ENCODE data around the gene C9orf85.
"Not testable (repeated sequence)": the region's sequence is repeated elsewhere in the genome, so short reads cannot be mapped to it uniquely, and the experiment has no call there.

Gene C9orf85

GRCh38 chr9:71911061-71911907, at the start of gene C9orf85, which contains the start of gene ABHD17B:
Gene C9orf85, plus strand, starts transcription at chr9:71911639. Its CDS starts 96 bp downstream, at chr9:71911735.
Gene ABHD17B, minus strand, starts transcription at chr9:71911193. Its CDS starts 36,113 bp downstream, at chr9:71875080.
- peak; percentile 98 for DNase-seq (ENCODE audit: low read depth, low spot score)

DNA sequence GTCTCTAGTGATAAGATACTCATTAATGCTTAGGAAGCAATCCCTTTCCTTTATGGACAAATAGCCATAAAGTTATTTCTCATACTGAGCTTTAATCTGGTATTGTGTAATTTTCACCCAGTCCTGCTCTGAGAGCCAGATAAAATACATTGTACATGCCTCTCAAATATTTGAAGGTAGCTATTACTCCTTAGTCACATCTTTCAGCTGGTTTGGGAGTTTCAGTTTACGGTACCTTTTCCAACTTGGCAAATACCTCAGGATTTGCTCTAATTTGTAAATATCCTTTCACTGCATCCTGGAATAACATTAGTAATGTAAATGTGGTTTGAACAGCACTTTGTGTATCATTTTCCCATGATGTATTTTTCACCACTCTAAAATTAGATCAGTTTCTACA, 47.8 kb upstream of the C9orf85 start:
- no peak for DNase-seq (ENCODE audit: low read depth, low spot score)

DNA sequence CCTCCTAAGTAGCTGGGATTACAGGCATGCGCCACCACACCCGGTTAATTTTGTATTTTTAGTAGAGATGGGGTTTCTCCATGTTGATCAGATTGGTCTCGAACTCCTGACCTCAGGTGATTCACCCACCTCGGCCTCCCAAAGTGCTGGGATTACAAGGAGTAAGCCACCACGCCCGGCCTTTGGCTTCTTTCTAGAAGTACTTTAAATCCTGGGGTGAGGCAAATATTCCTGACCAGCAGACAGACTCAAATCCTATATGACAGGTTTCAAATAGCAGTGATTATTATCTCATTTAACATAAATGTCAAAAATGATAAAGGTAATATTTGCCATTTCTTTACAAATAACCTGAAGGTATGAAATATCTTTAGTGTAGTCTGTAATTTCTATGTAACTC, 36.1 kb upstream of the C9orf85 start:
- DNase-seq (ENCODE audit: low read depth, low spot score): no peak

GRCh38 chr9:71876106-71876505, 35.3 kb upstream of the C9orf85 start:
- DNase-seq (ENCODE audit: low read depth, low spot score): no peak

- no peak for DNase-seq (ENCODE audit: low read depth, low spot score)
These were observed 34.6 kb upstream of the C9orf85 start for GRCh38 chr9:71876829-71877228.

- no peak for DNase-seq (ENCODE audit: low read depth, low spot score)
These were observed 32.8 kb upstream of the C9orf85 start for GRCh38 chr9:71878327-71879274.

GRCh38 chr9:71879644-71880174, 31.7 kb upstream of the C9orf85 start:
- no peak for DNase-seq (ENCODE audit: low read depth, low spot score)

- no peak for DNase-seq (ENCODE audit: low read depth, low spot score)
These were observed 27.4 kb upstream of the C9orf85 start for GRCh38 chr9:71884005-71884404.

GRCh38 chr9:71885467-71885866, 26.0 kb upstream of the C9orf85 start:
- no peak for DNase-seq (ENCODE audit: low read depth, low spot score)

- no peak for DNase-seq (ENCODE audit: low read depth, low spot score)
These were observed 25.4 kb upstream of the C9orf85 start for GRCh38 chr9:71886015-71886414.

- DNase-seq (ENCODE audit: low read depth, low spot score): no peak
These were observed 24.9 kb upstream of the C9orf85 start for GRCh38 chr9:71886541-71886940.

GRCh38 chr9:71887362-71887761, 24.1 kb upstream of the C9orf85 start:
- no peak for DNase-seq (ENCODE audit: low read depth, low spot score)

GRCh38 chr9:71890042-71890679, 21.3 kb upstream of the C9orf85 start:
- DNase-seq (ENCODE audit: low read depth, low spot score): no peak

DNA sequence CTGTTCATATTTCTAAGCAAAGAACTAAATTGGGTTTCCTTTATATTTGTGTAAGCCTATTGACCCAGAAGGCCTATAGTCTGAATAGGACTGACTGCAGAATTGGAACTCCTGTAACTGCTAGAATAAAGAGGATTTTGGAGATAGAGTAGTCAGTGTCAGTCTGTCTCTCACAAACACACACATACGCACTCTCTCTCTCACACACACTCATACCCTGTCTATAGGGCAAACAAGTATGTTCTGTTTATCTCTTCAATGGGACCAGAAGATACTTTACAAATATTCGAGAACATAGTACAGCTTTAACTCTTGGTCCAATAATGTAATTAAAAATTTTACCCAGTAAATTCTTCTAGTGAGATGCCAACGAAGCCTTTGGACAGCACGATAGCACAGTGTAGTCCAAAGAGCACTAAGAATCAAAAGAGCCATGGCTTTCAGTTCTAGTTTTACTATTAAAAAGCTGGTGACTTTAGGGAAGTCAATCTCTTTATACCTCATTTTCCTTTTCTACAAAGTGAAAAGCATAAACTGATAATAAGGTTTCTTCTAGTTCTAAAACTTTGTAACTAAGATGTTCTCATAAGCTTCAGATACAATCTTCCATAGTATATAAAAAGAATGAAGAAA, 19.8 kb upstream of the C9orf85 start:
- DNase-seq (ENCODE audit: low read depth, low spot score): no peak

DNA sequence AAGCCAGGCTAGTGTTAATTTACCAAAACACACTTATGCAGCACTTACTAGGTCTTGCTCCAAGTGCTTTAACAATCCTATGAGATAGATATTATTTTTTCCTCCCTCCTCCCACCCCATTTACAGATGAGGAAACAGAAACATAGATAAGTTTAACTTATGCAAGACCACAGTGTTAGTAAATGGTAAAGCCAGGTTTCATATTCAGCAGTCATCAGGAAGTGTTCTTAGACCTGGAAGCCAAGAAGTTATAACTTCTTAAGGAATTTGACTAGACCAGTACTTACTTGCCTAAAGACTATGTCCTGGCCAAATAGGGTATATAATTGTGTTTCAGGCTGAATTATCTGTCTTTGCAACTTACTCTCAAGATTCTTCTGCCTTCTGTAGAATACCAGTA, 16.3 kb upstream of the C9orf85 start:
- no peak for DNase-seq (ENCODE audit: low read depth, low spot score)

DNA sequence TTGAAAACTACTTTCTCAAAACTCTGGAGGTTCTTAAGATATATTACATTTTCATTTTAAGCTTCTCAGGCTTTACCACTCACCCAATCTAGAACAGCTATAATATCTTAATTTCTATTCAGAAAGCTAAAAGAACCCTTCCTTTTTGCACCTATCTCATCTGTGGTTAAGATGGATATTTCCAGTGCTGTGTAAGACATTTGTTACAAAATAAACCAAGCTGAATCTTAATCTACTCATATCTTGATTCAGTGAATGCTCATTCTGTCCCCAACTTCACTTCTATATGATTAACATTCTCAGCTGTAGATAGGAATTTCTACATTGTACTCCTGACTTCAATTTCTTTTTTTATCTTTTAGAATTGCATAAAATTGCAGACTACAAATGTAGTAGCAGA, 15.5 kb upstream of the C9orf85 start:
- no peak for DNase-seq (ENCODE audit: low read depth, low spot score)

DNA sequence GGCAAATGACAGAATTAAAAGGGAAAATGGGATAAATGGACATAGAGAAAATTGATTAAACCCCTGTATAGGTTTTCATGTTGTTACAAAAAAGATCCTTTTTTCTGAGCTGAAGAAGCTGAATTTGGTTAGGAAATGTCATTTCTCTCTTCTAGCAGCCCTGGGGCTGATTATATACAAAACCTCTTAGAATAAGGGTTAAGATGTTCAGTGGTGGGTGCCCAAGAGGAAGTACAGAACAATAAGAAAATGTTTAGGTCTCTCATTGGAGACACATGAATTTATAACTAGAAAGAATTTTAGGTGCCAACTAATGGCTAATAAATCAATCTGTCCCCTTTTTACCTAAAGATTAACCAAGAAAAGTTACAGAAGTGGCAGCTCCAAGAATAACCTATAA, 14.7 kb upstream of the C9orf85 start:
- DNase-seq (ENCODE audit: low read depth, low spot score): no peak

DNA sequence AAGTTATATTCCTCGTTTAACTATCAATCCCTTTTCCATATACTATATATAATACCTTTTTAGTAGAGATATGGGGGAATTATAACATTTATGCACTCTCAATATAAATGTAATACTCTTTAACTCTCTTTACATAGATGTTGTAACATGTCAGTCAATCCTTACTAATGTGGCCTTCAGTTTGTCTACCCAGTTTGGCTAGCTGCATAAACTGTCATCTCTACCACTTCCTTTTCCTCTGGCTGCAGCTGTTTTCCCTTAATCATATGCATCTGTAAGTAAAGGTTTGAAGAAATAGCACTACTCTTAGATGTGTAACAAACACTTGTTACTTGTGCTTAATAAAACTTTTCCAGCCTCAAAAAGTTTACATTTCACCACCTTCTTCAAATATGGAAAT, 13.9 kb upstream of the C9orf85 start:
- no peak for DNase-seq (ENCODE audit: low read depth, low spot score)

DNA sequence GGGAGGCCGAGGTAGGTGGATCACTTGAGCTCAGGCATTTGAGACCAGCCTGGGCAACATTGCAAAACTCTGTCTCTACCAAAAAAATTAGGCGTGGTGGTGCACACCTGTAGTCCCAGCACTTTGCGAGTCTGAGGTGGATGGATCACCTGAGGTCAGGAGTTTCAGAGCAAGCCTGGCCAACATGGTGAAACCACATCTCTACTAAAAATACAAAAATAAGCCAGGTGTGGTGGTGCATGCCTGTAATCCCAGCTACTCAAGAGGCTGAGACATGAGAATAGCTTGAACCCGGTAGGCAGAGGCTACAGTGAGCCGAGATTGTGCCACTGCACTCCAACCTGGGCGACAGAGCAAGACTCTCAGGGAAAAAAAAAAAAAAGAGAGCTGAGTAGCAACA, 12.7 kb upstream of the C9orf85 start:
- DNase-seq (ENCODE audit: low read depth, low spot score): not testable (repeated sequence)

DNA sequence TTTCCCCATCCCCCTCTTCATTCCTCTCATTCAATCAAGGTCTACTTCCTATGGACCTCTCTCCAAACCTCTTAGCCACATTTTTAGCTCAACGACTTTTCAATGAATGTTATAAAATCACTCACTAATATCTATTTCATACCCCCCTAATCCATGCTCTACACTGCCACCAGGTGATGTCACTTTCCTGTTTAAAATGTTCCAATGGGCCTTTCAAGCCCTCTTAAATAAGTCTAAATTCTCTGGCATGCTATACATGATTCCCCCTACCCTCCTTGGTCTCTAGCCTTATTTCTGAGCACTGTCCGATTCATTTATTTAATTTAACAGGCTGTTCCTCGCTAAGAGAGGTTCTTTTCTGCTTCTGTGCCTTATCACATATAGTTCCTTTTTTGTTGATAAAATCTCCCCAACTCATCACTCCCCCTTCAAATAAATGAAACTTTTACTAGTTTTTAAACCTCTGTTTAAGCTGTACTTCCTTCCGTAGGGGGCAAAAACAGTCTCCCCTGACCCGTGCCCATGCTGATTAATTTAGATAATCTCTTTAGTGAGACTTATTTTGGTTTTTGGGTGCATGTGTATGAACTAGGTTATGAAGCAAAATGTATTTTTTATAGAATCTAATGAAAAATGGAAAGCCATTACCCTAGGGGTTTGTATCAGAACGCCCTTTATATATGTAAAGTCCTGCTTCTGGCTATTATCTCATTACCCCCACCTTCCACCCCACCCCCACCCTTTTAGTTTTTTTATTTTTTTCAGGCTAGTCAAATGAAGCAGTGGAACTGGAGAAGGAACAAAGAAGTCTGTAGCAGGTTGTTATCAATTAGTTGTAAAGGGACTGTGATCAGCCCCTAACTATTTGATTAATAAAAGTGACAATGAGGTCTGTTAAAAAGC, 9.5 kb upstream of the C9orf85 start:
- no peak for DNase-seq (ENCODE audit: low read depth, low spot score)
